ENCODE measurements around the gene LILRA6. TPM values are rescaled to one million over a fixed set of nuclear protein-coding genes. Genes with fewer than 3 reads are reported as not detected.
A peak's percentile ranks its signal among the peaks of the same experiment; 100 is the strongest.
"Not testable (repeated sequence)": the region's sequence is repeated elsewhere in the genome, so short reads cannot be mapped to it uniquely, and the experiment has no call there.

LILRA6 gene
- 16.9 TPM for total RNA-seq

- H3K4me3 ChIP-seq (ENCODE audit: low read length); H3K9me3 ChIP-seq (ENCODE audit: low read depth, low read length): not testable (repeated sequence)
- H3K4me1 ChIP-seq (ENCODE audit: insufficient read depth, low read length) = peaks cover 26% of the 10 kb centered on the region
Measured at GRCh38 chr19:54242646-54243045, at the start of gene LILRA6. TSS of gene LILRA6 (minus strand) at chr19:54242790.

GRCh38 chr19:54289160-54289559 is 46.6 kb upstream of the LILRA6 start:
- not testable (repeated sequence) for H3K9me3 ChIP-seq (ENCODE audit: low read depth, low read length); H3K4me3 ChIP-seq (ENCODE audit: low read length)
- Histone ChIP-seq H3K4me1 (ENCODE audit: insufficient read depth, low read length) (peaks cover 41% of the 10 kb centered on the region), H3K27me3 (ENCODE audit: insufficient read depth, low read length) (peaks cover 12% of the 10 kb centered on the region)

More at GRCh38 chr19:54242646-54243045, at the start of gene LILRA6:
- not testable (repeated sequence) for H3K27me3 ChIP-seq (ENCODE audit: insufficient read depth, low read length)

- Histone ChIP-seq H3K4me1 (ENCODE audit: insufficient read depth, low read length) (peaks cover 58% of the 10 kb centered on the region), H3K4me3 (ENCODE audit: low read length) (no peak overlapping the region), H3K27me3 (ENCODE audit: insufficient read depth, low read length) (no peaks in the 10 kb centered on the region), H3K9me3 (ENCODE audit: low read depth, low read length) (no peaks in the 10 kb centered on the region)
Measured at GRCh38 chr19:54287456-54287855, 44.9 kb upstream of the LILRA6 start.

GRCh38 chr19:54286283-54286682 is 43.7 kb upstream of the LILRA6 start:
- peaks cover 70% of the 10 kb centered on the region for H3K4me1 ChIP-seq (ENCODE audit: insufficient read depth, low read length)
- not testable (repeated sequence) for H3K27me3 ChIP-seq (ENCODE audit: insufficient read depth, low read length); H3K9me3 ChIP-seq (ENCODE audit: low read depth, low read length); H3K4me3 ChIP-seq (ENCODE audit: low read length)

GRCh38 chr19:54285427-54286056 is 43.0 kb upstream of the LILRA6 start:
- H3K4me1 ChIP-seq (ENCODE audit: insufficient read depth, low read length) = peaks cover 77% of the 10 kb centered on the region
- H3K4me3 ChIP-seq (ENCODE audit: low read length); H3K9me3 ChIP-seq (ENCODE audit: low read depth, low read length); H3K27me3 ChIP-seq (ENCODE audit: insufficient read depth, low read length): not testable (repeated sequence)

- H3K4me3 ChIP-seq (ENCODE audit: low read length) = no peak overlapping the region
- H3K4me1 ChIP-seq (ENCODE audit: insufficient read depth, low read length) = peaks cover 77% of the 10 kb centered on the region
- no peaks in the 10 kb centered on the region for H3K27me3 ChIP-seq (ENCODE audit: insufficient read depth, low read length)
- H3K9me3 ChIP-seq (ENCODE audit: low read depth, low read length) = no peaks in the 10 kb centered on the region
Measured at GRCh38 chr19:54282686-54283470, 40.3 kb upstream of the LILRA6 start.

- peaks cover 75% of the 10 kb centered on the region for H3K4me1 ChIP-seq (ENCODE audit: insufficient read depth, low read length)
- not testable (repeated sequence) for H3K27me3 ChIP-seq (ENCODE audit: insufficient read depth, low read length); H3K4me3 ChIP-seq (ENCODE audit: low read length); H3K9me3 ChIP-seq (ENCODE audit: low read depth, low read length)
Measured at GRCh38 chr19:54281729-54282075, 39.1 kb upstream of the LILRA6 start.

- H3K9me3 ChIP-seq (ENCODE audit: low read depth, low read length) = no peaks in the 10 kb centered on the region
- H3K4me3 ChIP-seq (ENCODE audit: low read length) = peak within 1 kb of the TSS; percentile 55
- H3K27me3 ChIP-seq (ENCODE audit: insufficient read depth, low read length) = no peaks in the 10 kb centered on the region
- H3K4me1 ChIP-seq (ENCODE audit: insufficient read depth, low read length) = peaks cover 70% of the 10 kb centered on the region
Measured at GRCh38 chr19:54281007-54281728, 38.6 kb upstream of the LILRA6 start, which contains the start of gene LILRB2. TSS of gene LILRB2 (minus strand) at chr19:54281110. CDS start at chr19:54280496, 614 bp downstream.

- H3K27me3 ChIP-seq (ENCODE audit: insufficient read depth, low read length) = not testable (repeated sequence)
- peak overlapping the region; percentile 55 for H3K4me3 ChIP-seq (ENCODE audit: low read length)
Measured at GRCh38 chr19:54280441-54280840, 37.9 kb upstream of the LILRA6 start.

GRCh38 chr19:54280025-54280424 is 37.4 kb upstream of the LILRA6 start:
- Histone ChIP-seq H3K4me1 (ENCODE audit: insufficient read depth, low read length) (peaks cover 59% of the 10 kb centered on the region), H3K4me3 (ENCODE audit: low read length) (peak overlapping the region; percentile 55)
- H3K9me3 ChIP-seq (ENCODE audit: low read depth, low read length); H3K27me3 ChIP-seq (ENCODE audit: insufficient read depth, low read length): not testable (repeated sequence)

More at GRCh38 chr19:54280441-54280840, 37.9 kb upstream of the LILRA6 start:
- H3K4me1 ChIP-seq (ENCODE audit: insufficient read depth, low read length) = peaks cover 63% of the 10 kb centered on the region
- not testable (repeated sequence) for H3K9me3 ChIP-seq (ENCODE audit: low read depth, low read length)

- Histone ChIP-seq H3K27me3 (ENCODE audit: insufficient read depth, low read length) (no peaks in the 10 kb centered on the region), H3K9me3 (ENCODE audit: low read depth, low read length) (no peaks in the 10 kb centered on the region), H3K4me1 (ENCODE audit: insufficient read depth, low read length) (peaks cover 56% of the 10 kb centered on the region), H3K4me3 (ENCODE audit: low read length) (peak overlapping the region; percentile 55)
Measured at GRCh38 chr19:54279406-54279962, 36.9 kb upstream of the LILRA6 start.

GRCh38 chr19:54278571-54279195 is 36.1 kb upstream of the LILRA6 start:
- H3K27me3 ChIP-seq (ENCODE audit: insufficient read depth, low read length); H3K9me3 ChIP-seq (ENCODE audit: low read depth, low read length): not testable (repeated sequence)
- peaks cover 56% of the 10 kb centered on the region for H3K4me1 ChIP-seq (ENCODE audit: insufficient read depth, low read length)
- H3K4me3 ChIP-seq (ENCODE audit: low read length) = peak overlapping the region; percentile 55

GRCh38 chr19:54278056-54278455 is 35.5 kb upstream of the LILRA6 start:
- peaks cover 55% of the 10 kb centered on the region for H3K4me1 ChIP-seq (ENCODE audit: insufficient read depth, low read length)
- H3K27me3 ChIP-seq (ENCODE audit: insufficient read depth, low read length); H3K4me3 ChIP-seq (ENCODE audit: low read length); H3K9me3 ChIP-seq (ENCODE audit: low read depth, low read length): not testable (repeated sequence)

- H3K4me1 ChIP-seq (ENCODE audit: insufficient read depth, low read length) = peaks cover 55% of the 10 kb centered on the region
- not testable (repeated sequence) for H3K4me3 ChIP-seq (ENCODE audit: low read length); H3K9me3 ChIP-seq (ENCODE audit: low read depth, low read length); H3K27me3 ChIP-seq (ENCODE audit: insufficient read depth, low read length)
Measured at GRCh38 chr19:54277111-54277615, 34.6 kb upstream of the LILRA6 start.
